Duodenal mucosa (tissue), 2 donors: ENCODE data around the gene SMYD4.
"Not testable (repeated sequence)": the region's sequence is repeated elsewhere in the genome, so short reads cannot be mapped to it uniquely, and the experiment has no call there.

Experiments used
- H3K27ac ChIP-seq: one replicate; pipeline ENCODE4 v1.7.0; 2013; ENCODE audit warnings: low read depth, low read length
- H3K27me3 ChIP-seq, 2 donors: one replicate each; pipeline ENCODE4 v1.7.0; 2013; ENCODE audit warnings: low read length in 2 of 2, control low read depth in 1 of 2; ENCODE audit not compliant: insufficient read depth in 2 of 2, control insufficient read depth in 1 of 2
- H3K36me3 ChIP-seq, 2 donors: one replicate each; pipeline ENCODE4 v1.7.0; 2013; ENCODE audit warnings: low read length in 2 of 2, control low read depth in 1 of 2; ENCODE audit not compliant: insufficient read depth in 2 of 2, control insufficient read depth in 1 of 2
- H3K4me1 ChIP-seq, 2 donors: one replicate each; pipeline ENCODE4 v1.7.0; 2013; ENCODE audit warnings: low read length in 2 of 2, control low read depth in 1 of 2; ENCODE audit not compliant: insufficient read depth in 2 of 2, control insufficient read depth in 1 of 2
- H3K4me3 ChIP-seq, 2 donors: one replicate each; pipeline ENCODE4 v1.7.0; 2013; ENCODE audit warnings: low read length in 2 of 2, low read depth in 1 of 2
- H3K9ac ChIP-seq, 2 donors: one replicate each; pipeline ENCODE4 v1.7.0; 2013; ENCODE audit warnings: low read length in 2 of 2, low read depth in 1 of 2
- H3K9me3 ChIP-seq, 2 donors: one replicate each; pipeline ENCODE4 v1.7.0; 2013; ENCODE audit warnings: low read length in 2 of 2, control low read depth in 1 of 2; ENCODE audit not compliant: control insufficient read depth in 1 of 2

The SMYD4 gene

DNA sequence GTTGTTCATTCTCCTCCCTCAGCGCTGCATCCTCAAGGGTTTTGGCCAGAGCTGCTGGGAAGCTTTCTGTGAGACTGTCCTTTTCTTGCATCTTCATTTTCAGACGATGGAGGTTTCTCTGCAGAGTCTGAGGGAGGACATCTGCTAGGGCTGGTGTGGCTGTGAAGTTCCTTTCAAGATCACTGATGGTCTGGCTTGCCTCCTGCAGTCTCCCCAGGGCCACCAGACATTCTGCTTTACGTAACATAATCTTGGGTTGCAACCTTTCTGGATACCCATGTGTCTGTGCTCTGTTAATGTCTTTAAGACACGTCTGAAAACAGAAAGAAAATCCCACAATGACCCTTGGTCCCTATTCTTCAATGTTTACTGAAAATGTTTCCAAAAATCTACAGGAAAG, 29.0 kb downstream of the SMYD4 start:
- peaks cover 19% of the 10 kb centered on the region in 2 donors for H3K36me3 ChIP-seq

DNA sequence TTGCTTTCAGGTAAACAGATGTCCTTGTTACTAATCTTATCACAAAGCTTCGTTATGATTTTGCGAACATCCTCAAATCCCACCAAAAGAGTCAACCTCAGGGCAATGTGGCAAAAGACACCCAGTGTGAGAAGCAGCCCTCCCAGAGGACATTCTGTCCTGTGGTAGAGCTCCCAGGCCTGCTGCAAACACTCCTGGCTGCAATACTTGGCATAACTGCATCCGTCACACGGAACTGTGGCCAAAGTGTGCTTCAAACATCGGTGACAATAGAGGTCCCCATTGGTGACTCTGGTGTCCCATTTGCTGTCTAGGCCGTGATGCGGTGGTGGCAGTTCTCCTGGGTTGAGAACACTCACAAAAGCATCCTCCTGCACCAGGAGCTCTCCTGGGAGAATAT, 29.5 kb downstream of the SMYD4 start:
- no peak overlapping the region for H3K27ac ChIP-seq
- H3K9me3 ChIP-seq: no peaks in the 10 kb centered on the region
- H3K9ac ChIP-seq: no peak overlapping the region
- no peaks in the 10 kb centered on the region for H3K27me3 ChIP-seq
- H3K4me1 ChIP-seq: peaks cover 3 to 8% of the 10 kb centered on the region in 2 donors
- peaks cover 19% of the 10 kb centered on the region in 2 donors for H3K36me3 ChIP-seq
- H3K4me3 ChIP-seq: no peak overlapping the region

More for the DNA sequence above, 29.0 kb downstream of the SMYD4 start:
- H3K27me3 ChIP-seq: no peaks in the 10 kb centered on the region
- no peaks in the 10 kb centered on the region for H3K9me3 ChIP-seq
- H3K4me3 ChIP-seq: no peak overlapping the region
- H3K4me1 ChIP-seq: peaks cover 3 to 8% of the 10 kb centered on the region in 2 donors
- H3K9ac ChIP-seq: no peak overlapping the region
- no peak overlapping the region for H3K27ac ChIP-seq

DNA sequence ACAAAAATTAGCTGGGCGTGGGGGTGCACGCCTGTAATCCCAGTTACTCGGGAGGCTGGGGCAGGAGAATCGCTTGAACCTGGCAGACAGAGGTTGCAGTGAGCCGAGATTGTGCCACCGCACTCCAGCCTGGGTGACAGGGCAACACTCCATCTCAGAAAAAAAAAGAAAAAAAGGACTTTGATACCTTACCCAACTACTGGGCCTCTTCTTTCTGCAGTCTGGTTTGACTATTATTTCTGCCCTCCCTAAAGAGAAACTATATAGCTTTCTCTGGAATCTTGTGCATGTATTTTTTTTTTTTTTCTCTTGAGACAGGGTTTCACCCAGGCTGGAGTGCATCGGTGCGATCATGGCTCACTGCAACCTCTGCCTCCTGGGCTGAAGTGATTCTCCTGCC, 31.9 kb downstream of the SMYD4 start:
- not testable (repeated sequence) for H3K27me3 ChIP-seq, H3K9me3 ChIP-seq, H3K4me3 ChIP-seq, H3K27ac ChIP-seq, H3K9ac ChIP-seq
- peaks cover 8 to 12% of the 10 kb centered on the region in 2 donors for H3K4me1 ChIP-seq
- peaks cover 13% of the 10 kb centered on the region in 2 donors for H3K36me3 ChIP-seq

DNA sequence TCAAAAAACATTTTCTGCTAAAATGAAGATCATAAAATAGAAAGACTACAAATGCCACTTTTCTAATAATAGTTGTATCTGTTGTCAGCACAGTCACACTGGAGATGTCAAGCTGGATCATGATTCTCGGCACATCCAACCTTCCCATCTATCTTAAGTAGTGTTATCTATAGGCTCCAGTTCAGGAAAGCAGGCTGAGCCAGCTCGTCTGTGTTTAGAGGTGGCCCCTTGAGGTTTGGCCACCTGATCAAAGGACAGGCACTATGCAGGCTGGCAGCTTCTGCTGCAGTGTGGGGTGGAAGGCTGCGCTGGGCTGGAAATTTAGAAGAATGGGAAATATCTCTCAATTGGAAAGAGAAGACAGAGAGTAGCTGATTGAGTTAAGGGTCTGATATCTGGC, 32.4 kb downstream of the SMYD4 start:
- H3K36me3 ChIP-seq: peaks cover 13% of the 10 kb centered on the region in 2 donors
- no peak overlapping the region for H3K4me3 ChIP-seq
- no peaks in the 10 kb centered on the region for H3K27me3 ChIP-seq
- no peak overlapping the region for H3K9ac ChIP-seq
- no peak overlapping the region for H3K27ac ChIP-seq
- no peaks in the 10 kb centered on the region for H3K9me3 ChIP-seq
- peaks cover 13 to 17% of the 10 kb centered on the region in 2 donors for H3K4me1 ChIP-seq

DNA sequence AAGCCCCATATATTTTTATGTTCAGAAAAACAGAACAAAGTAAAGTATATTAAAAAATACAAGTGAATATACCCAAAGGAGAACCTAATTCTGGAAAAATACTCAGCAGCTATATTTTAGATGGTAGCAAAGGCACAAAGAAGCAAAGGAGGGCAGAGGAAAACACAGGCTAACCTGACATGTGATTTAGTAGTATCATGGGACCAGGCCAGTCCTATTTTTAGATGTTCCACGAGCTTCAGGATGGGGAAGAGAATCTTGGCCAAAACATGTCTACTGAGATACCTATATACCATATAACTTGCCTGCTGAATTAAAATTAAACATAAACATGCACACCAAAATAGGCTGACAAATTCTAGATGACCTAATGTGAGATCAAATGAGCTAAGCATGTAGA, 32.9 kb downstream of the SMYD4 start:
- Histone ChIP-seq H3K27me3 (no peaks in the 10 kb centered on the region), H3K36me3 (peaks cover 13% of the 10 kb centered on the region in 2 donors), H3K4me1 (peaks cover 14 to 17% of the 10 kb centered on the region in 2 donors), H3K9ac (no peak overlapping the region), H3K27ac (no peak overlapping the region), H3K9me3 (no peaks in the 10 kb centered on the region), H3K4me3 (no peak overlapping the region)

DNA sequence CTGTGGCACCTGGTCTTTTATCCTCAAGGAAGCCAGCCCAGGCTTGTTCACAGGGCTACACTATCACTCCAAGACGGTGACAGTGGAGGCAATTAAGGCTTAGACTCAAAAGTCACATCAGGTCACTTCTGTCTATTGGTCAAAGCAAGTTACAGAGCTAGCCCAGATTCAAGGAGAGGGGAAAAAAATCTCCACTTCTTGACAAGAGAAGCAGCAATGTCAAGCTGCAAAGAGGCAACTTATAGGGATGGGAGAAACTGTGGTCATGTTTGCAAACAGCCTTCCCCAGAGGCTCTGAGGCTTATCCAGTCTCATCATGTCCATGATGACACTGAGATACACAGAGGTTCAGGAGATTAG, 36.3 kb downstream of the SMYD4 start:
- peak overlapping the region in 1 of 2 donors; percentile 11 for H3K9ac ChIP-seq
- no peak overlapping the region for H3K27ac ChIP-seq
- H3K27me3 ChIP-seq: no peaks in the 10 kb centered on the region
- H3K9me3 ChIP-seq: no peaks in the 10 kb centered on the region
- no peaks in the 10 kb centered on the region for H3K36me3 ChIP-seq
- H3K4me1 ChIP-seq: peaks cover 14 to 23% of the 10 kb centered on the region in 2 donors
- H3K4me3 ChIP-seq: no peak overlapping the region

DNA sequence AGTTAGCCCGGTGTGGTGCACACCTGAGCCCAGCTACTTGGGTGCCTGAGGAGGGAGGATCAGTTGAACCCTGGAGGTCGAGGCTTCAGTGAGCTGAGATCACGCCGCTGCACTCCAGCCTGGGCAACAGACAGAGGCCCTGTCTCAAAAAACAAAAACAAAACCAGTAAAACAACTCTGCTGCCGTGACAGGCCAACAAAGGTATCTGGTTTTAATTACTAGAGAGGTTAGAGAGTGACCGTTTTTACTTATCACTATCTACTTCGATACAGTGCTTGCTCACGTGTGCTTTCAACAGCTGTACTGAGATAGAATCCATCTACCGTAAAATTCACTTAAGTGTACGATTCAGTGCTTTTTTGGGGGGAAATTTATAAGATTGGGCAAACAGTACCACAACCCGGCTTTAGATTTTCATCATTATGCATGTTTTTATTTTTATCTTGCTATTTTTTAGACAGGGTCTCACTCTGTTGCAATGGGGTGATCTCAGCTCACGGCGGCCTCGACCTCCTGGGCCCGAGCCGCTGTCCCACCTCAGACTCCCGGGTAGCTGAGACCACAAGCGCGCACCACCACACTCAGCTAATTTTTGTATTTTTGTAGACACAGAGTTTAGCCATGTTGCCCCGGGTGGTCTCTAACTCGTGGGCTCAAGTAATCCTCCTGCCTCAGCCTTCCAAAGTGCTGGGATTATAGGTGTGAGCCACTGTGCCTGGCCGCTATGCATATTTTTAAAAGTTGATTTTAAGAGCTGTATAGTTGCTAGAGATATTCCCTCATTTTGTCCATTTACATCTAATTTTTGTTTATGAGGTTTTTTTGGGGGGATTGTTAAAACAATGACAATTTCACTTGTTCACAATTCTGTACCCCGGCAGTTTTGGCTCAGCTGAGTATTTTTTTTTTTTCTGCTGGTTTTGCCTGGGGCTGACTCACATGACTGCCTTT, 36.9 kb downstream of the SMYD4 start:
- Histone ChIP-seq H3K4me3 (no peak overlapping the region), H3K9ac (peak overlapping the region in 1 of 2 donors; percentile 11), H3K9me3 (no peaks in the 10 kb centered on the region), H3K36me3 (no peaks in the 10 kb centered on the region), H3K4me1 (peaks cover 9 to 23% of the 10 kb centered on the region in 2 donors), H3K27me3 (no peaks in the 10 kb centered on the region), H3K27ac (no peak overlapping the region)

DNA sequence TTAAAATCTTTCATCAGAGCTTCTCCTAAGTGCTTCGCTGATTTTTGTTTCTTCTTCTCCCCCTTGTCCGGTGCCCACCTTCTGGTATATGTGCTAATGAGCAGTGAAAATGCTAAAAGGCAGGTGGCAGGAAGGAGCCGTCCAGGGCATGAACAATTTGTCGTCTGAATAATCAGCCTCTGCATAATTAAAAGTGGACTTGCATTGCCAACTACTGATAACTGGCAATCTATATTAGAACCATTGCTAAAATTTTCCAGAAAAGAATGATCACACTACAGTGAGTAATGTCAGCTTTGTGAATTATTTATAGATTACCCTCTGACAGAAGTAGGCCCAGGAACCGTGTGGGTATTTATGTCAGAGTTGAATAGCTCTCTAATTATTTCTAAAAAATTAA, 39.8 kb downstream of the SMYD4 start:
- Histone ChIP-seq H3K36me3 (peaks cover 8 to 13% of the 10 kb centered on the region in 2 donors), H3K4me1 (peaks cover 28 to 37% of the 10 kb centered on the region in 2 donors), H3K27ac (no peak overlapping the region), H3K4me3 (no peak overlapping the region), H3K27me3 (no peaks in the 10 kb centered on the region), H3K9ac (no peak overlapping the region), H3K9me3 (no peaks in the 10 kb centered on the region)

DNA sequence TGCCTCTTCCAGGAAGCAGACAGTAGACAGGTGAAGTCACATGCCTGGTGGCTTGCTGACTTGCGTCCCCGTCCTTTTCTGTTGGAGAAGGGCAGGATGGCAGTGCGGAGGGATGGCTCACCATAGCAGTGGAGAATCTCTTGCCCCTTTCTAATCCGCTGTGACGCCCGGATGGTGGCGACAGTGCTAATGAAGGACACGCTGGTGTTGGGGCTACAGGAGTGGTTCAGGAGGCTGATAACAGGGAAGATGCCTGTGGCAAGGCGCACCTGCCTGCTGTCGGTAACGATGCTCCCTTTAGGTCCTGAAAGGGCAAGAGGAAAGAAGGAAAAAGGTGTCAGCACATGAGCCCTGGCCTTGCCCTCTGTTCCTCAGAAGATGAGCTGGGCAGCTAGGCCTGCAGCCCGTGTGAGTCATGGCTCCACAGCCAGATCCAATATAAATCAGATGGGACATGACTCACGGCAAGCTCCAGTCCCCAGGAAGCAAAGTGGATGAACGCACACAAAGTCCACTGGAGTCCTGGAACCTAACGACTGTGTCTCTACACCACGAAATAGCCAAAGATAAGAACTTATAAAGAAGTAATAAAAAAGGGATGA, 42.3 kb downstream of the SMYD4 start:
- Histone ChIP-seq H3K9ac (peak overlapping the region; percentile 3 to 44), H3K4me1 (peaks cover 31 to 42% of the 10 kb centered on the region in 2 donors)

DNA sequence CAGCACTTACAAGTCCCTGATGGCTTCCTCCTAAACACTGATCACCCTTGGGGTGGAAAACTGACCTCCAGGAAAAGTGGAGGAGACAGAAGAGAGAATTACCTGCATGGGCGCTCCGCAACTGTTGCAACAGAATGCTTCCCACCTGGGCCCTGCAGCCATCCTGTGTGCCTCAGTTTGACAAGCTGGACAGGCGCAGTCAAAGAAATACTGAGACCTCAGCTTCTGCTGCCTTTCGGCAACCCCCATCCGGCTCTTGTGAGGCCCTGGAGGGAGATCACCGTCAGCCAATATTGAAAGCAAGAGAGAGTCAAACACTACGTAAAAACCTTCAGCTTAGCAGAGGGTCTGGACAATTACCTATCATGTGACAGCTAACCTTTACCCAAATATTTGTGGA, 43.0 kb downstream of the SMYD4 start:
- Histone ChIP-seq H3K9me3 (no peaks in the 10 kb centered on the region), H3K4me3 (no peak overlapping the region), H3K27me3 (no peaks in the 10 kb centered on the region), H3K36me3 (peaks cover 11 to 36% of the 10 kb centered on the region in 2 donors), H3K9ac (peak overlapping the region in 1 of 2 donors; percentile 44), H3K4me1 (peaks cover 30 to 41% of the 10 kb centered on the region in 2 donors), H3K27ac (peak overlapping the region; percentile 84)

More for the DNA sequence above, 42.3 kb downstream of the SMYD4 start:
- Histone ChIP-seq H3K27me3 (no peaks in the 10 kb centered on the region), H3K36me3 (peaks cover 11 to 30% of the 10 kb centered on the region in 2 donors), H3K27ac (peak overlapping the region; percentile 84), H3K4me3 (peak overlapping the region; percentile 10 to 13), H3K9me3 (no peaks in the 10 kb centered on the region)
